CD4-positive, alpha-beta memory T cell (primary cell): ENCODE data around the gene SPDYE4. TPM values are rescaled to one million over a fixed set of nuclear protein-coding genes. Genes with fewer than 3 reads are reported as not detected.

Experiments used
- CTCF ChIA-PET: fragments of 350-600 bp; sonication (Branson Sonifier 250); formaldehyde crosslinking; loops from one replicate; lab custom pipeline; 2021; ENCODE audit warnings: inconsistent platforms; ENCODE audit not compliant: partially characterized antibody; lab: Charles Lee
- POLR2A ChIA-PET: fragments of 350-600 bp; sonication (Branson Sonifier 250); formaldehyde crosslinking; loops from one replicate; lab custom pipeline; 2021; ENCODE audit not compliant: partially characterized antibody; lab: Charles Lee
- DNase-seq, 5 donors: peaks; one replicate each; pipeline versions ENCODE4 v3.0.0 to v3.0.0-alpha.2; 2020 to 2022; ENCODE audit warnings: mixed read lengths in 1 of 5
- H3K27ac ChIP-seq: one replicate; pipeline ENCODE4 v1.7.0; 2013; ENCODE audit warnings: low read depth, low read length
- H3K27me3 ChIP-seq: 2 replicates; pipeline ENCODE4 v1.7.0; 2013; ENCODE audit warnings: mild to moderate bottlenecking, low read length, moderate library complexity; ENCODE audit not compliant: insufficient read depth
- H3K36me3 ChIP-seq: 2 replicates; pipeline ENCODE4 v1.7.0; 2013; ENCODE audit warnings: mild to moderate bottlenecking, low read length, moderate library complexity; ENCODE audit not compliant: insufficient read depth
- H3K4me1 ChIP-seq: 2 replicates; pipeline ENCODE4 v1.7.0; 2013; ENCODE audit warnings: mild to moderate bottlenecking, low read length, moderate library complexity; ENCODE audit not compliant: insufficient read depth
- H3K4me3 ChIP-seq, 2 donors: one replicate each; pipeline ENCODE4 v1.7.0; 2013; ENCODE audit warnings: low read length in 2 of 2, mild to moderate bottlenecking in 1 of 2
- H3K9me3 ChIP-seq, 2 donors: one replicate each; pipeline ENCODE4 v1.7.0; 2013; ENCODE audit warnings: low read length in 2 of 2, control low read depth in 1 of 2; ENCODE audit not compliant: control insufficient read depth in 1 of 2
- H3K27ac Mint-ChIP-seq, 7 donors: one replicate each; pipeline ENCODE4 v1.8.0; 2020 to 2021; ENCODE audit warnings: mixed read lengths in 7 of 7, mild to moderate bottlenecking in 6 of 7, inconsistent platforms in 3 of 7, moderate library complexity in 3 of 7
- H3K27me3 Mint-ChIP-seq, 2 donors: one replicate each; pipeline ENCODE4 v1.8.0; 2020 to 2021; ENCODE audit warnings: mixed read lengths in 2 of 2
- H3K36me3 Mint-ChIP-seq, 2 donors: one replicate each; pipeline ENCODE4 v1.8.0; 2020 to 2021; ENCODE audit warnings: mixed read lengths in 2 of 2, inconsistent platforms in 1 of 2, mild to moderate bottlenecking in 1 of 2
- H3K4me1 Mint-ChIP-seq, 4 donors: one replicate each; pipeline ENCODE4 v1.8.0; 2020 to 2021; ENCODE audit warnings: mixed read lengths in 4 of 4, mild to moderate bottlenecking in 1 of 4
- H3K4me3 Mint-ChIP-seq, 8 donors: one replicate each; pipeline ENCODE4 v1.8.0; 2020 to 2021; ENCODE audit warnings: mixed read lengths in 8 of 8, mild to moderate bottlenecking in 7 of 8, moderate library complexity in 6 of 8, inconsistent platforms in 3 of 8
- H3K9me3 Mint-ChIP-seq, 8 donors: one replicate each; pipeline ENCODE4 v1.8.0; 2020 to 2021; ENCODE audit warnings: mixed read lengths in 8 of 8, mild to moderate bottlenecking in 5 of 8, inconsistent platforms in 3 of 8, moderate library complexity in 1 of 8
- intact Hi-C: fragments of 100-400 bp; cut with micrococcal nuclease; formaldehyde crosslinking; loops from one replicate; pipeline ENCODE4 v1.15.1; 2023
- polyA plus RNA-seq, 2 donors: library from polyadenylated mRNA; unstranded; fragments of 300-500 nt; fragmentation: Illumina TruSeq; gene quantifications; one replicate each; pipeline ENCODE4 v1.2.3, GENCODE V29; 2021
- total RNA-seq, 2 experiments: library from RNA; stranded (reverse); gene quantifications; one replicate each; pipeline ENCODE4 v1.2.3, GENCODE V29; 2021

Gene SPDYE4
- total and polyA plus RNA-seq, 4 experiments from 2014 or later = not detected

GRCh38 chr17:8712698-8713097 lies 45.6 kb downstream of the SPDYE4 start:
- POLR2A ChIA-PET = no interaction called here
- no peaks in the 10 kb centered on the region for H3K4me1 ChIP-seq
- DNase-seq = no peak
- H3K36me3 ChIP-seq = no peaks in the 10 kb centered on the region
- H3K27me3 ChIP-seq = no peaks in the 10 kb centered on the region
- Mint-ChIP-seq H3K27ac (no peak overlapping the region), H3K4me3 (no peak overlapping the region), H3K4me1 (no peaks in the 10 kb centered on the region), H3K9me3 (no peaks in the 10 kb centered on the region), H3K27me3 (peaks cover 16 to 24% of the 10 kb centered on the region in 2 donors), H3K36me3 (no peaks in the 10 kb centered on the region)
- H3K4me3 ChIP-seq = no peak overlapping the region
- intact Hi-C loops = no loop called here
- H3K27ac ChIP-seq = no peak overlapping the region
- no peaks in the 10 kb centered on the region for H3K9me3 ChIP-seq
- CTCF ChIA-PET = no interaction called here

GRCh38 chr17:8711291-8711690 lies 47.1 kb downstream of the SPDYE4 start:
- ChIA-PET POLR2A (no interaction called here), CTCF (no interaction called here)
- Histone ChIP-seq H3K27me3 (no peaks in the 10 kb centered on the region), H3K27ac (no peak overlapping the region), H3K36me3 (no peaks in the 10 kb centered on the region), H3K4me1 (no peaks in the 10 kb centered on the region), H3K9me3 (no peaks in the 10 kb centered on the region), H3K4me3 (no peak overlapping the region)
- intact Hi-C loops = no loop called here
- no peaks in the 10 kb centered on the region for H3K4me1 Mint-ChIP-seq
- H3K9me3 Mint-ChIP-seq = no peaks in the 10 kb centered on the region
- no peak for DNase-seq
- H3K27me3 Mint-ChIP-seq = peaks cover 18 to 24% of the 10 kb centered on the region in 2 donors
- no peak overlapping the region for H3K4me3 Mint-ChIP-seq
- H3K27ac Mint-ChIP-seq = no peak overlapping the region
- no peaks in the 10 kb centered on the region for H3K36me3 Mint-ChIP-seq

GRCh38 chr17:8710813-8711212 lies 47.5 kb downstream of the SPDYE4 start:
- Histone ChIP-seq H3K27me3 (no peaks in the 10 kb centered on the region), H3K27ac (no peak overlapping the region), H3K9me3 (no peaks in the 10 kb centered on the region), H3K36me3 (no peaks in the 10 kb centered on the region), H3K4me3 (no peak overlapping the region), H3K4me1 (no peaks in the 10 kb centered on the region)
- no peak overlapping the region for H3K27ac Mint-ChIP-seq
- peaks cover 18 to 24% of the 10 kb centered on the region in 2 donors for H3K27me3 Mint-ChIP-seq
- DNase-seq = no peak
- no peaks in the 10 kb centered on the region for H3K36me3 Mint-ChIP-seq
- H3K4me3 Mint-ChIP-seq = no peak overlapping the region
- no peaks in the 10 kb centered on the region for H3K4me1 Mint-ChIP-seq
- intact Hi-C loops = no loop called here
- no peaks in the 10 kb centered on the region for H3K9me3 Mint-ChIP-seq
- ChIA-PET CTCF (no interaction called here), POLR2A (no interaction called here)

GRCh38 chr17:8709006-8709405 lies 49.3 kb downstream of the SPDYE4 start:
- H3K36me3 Mint-ChIP-seq = no peaks in the 10 kb centered on the region
- intact Hi-C loops = no loop called here
- no peak overlapping the region for H3K4me3 ChIP-seq
- no peak overlapping the region for H3K4me3 Mint-ChIP-seq
- H3K4me1 Mint-ChIP-seq = no peaks in the 10 kb centered on the region
- H3K36me3 ChIP-seq = no peaks in the 10 kb centered on the region
- H3K27ac Mint-ChIP-seq = no peak overlapping the region
- no peak for DNase-seq
- H3K27me3 ChIP-seq = no peaks in the 10 kb centered on the region
- no peak overlapping the region for H3K27ac ChIP-seq
- no peaks in the 10 kb centered on the region for H3K9me3 ChIP-seq
- POLR2A ChIA-PET = no interaction called here
- no peaks in the 10 kb centered on the region for H3K4me1 ChIP-seq
- CTCF ChIA-PET = no interaction called here
- H3K9me3 Mint-ChIP-seq = no peaks in the 10 kb centered on the region
- H3K27me3 Mint-ChIP-seq = peaks cover 20 to 28% of the 10 kb centered on the region in 2 donors

GRCh38 chr17:8708025-8708461 lies 50.3 kb downstream of the SPDYE4 start:
- no peaks in the 10 kb centered on the region for H3K36me3 ChIP-seq
- POLR2A ChIA-PET = no interaction called here
- Mint-ChIP-seq H3K27ac (no peak overlapping the region), H3K36me3 (no peaks in the 10 kb centered on the region), H3K9me3 (no peaks in the 10 kb centered on the region), H3K4me1 (no peaks in the 10 kb centered on the region), H3K27me3 (peaks cover 23 to 32% of the 10 kb centered on the region in 2 donors), H3K4me3 (no peak overlapping the region)
- no peak for DNase-seq
- intact Hi-C loops = no loop called here
- CTCF ChIA-PET = interaction anchor here (1.1 kb wide), 1 partner anchor 78 kb away, joined by 4 read pairs; no protein-coding TSS in a partner anchor
- H3K4me1 ChIP-seq = no peaks in the 10 kb centered on the region
- H3K9me3 ChIP-seq = no peaks in the 10 kb centered on the region
- no peak overlapping the region for H3K4me3 ChIP-seq
- no peak overlapping the region for H3K27ac ChIP-seq
- no peaks in the 10 kb centered on the region for H3K27me3 ChIP-seq

GRCh38 chr17:8707332-8708024 lies 50.9 kb downstream of the SPDYE4 start:
- Histone ChIP-seq H3K27ac (no peak overlapping the region), H3K27me3 (no peaks in the 10 kb centered on the region), H3K36me3 (no peaks in the 10 kb centered on the region), H3K9me3 (no peaks in the 10 kb centered on the region), H3K4me3 (no peak overlapping the region), H3K4me1 (no peaks in the 10 kb centered on the region)
- no peak overlapping the region for H3K4me3 Mint-ChIP-seq
- no peaks in the 10 kb centered on the region for H3K9me3 Mint-ChIP-seq
- peaks cover 23 to 30% of the 10 kb centered on the region in 2 donors for H3K27me3 Mint-ChIP-seq
- no peaks in the 10 kb centered on the region for H3K36me3 Mint-ChIP-seq
- CTCF ChIA-PET = interaction anchor here (1.1 kb wide), 1 partner anchor 78 kb away, joined by 4 read pairs; no protein-coding TSS in a partner anchor
- no peak for DNase-seq
- POLR2A ChIA-PET = no interaction called here
- H3K27ac Mint-ChIP-seq = no peak overlapping the region
- no peaks in the 10 kb centered on the region for H3K4me1 Mint-ChIP-seq
- intact Hi-C loops = no loop called here

GRCh38 chr17:8706431-8706830 lies 51.9 kb downstream of the SPDYE4 start:
- Mint-ChIP-seq H3K4me3 (no peak overlapping the region), H3K9me3 (no peaks in the 10 kb centered on the region), H3K27me3 (peaks cover 26% of the 10 kb centered on the region in 2 donors), H3K36me3 (no peaks in the 10 kb centered on the region), H3K27ac (no peak overlapping the region), H3K4me1 (no peaks in the 10 kb centered on the region)
- no peak overlapping the region for H3K27ac ChIP-seq
- H3K4me1 ChIP-seq = no peaks in the 10 kb centered on the region
- no peaks in the 10 kb centered on the region for H3K36me3 ChIP-seq
- no peaks in the 10 kb centered on the region for H3K27me3 ChIP-seq
- no peaks in the 10 kb centered on the region for H3K9me3 ChIP-seq
- no peak overlapping the region for H3K4me3 ChIP-seq
- ChIA-PET CTCF (no interaction called here), POLR2A (no interaction called here)
- no peak for DNase-seq
- intact Hi-C loops = no loop called here
